Measurements from ENCODE around the gene MDFIC. TPM values are rescaled to one million over a fixed set of nuclear protein-coding genes. Genes with fewer than 3 reads are reported as not detected.
A peak's percentile ranks its signal among the peaks of the same experiment; 100 is the strongest.

MDFIC gene
- total RNA-seq, 8 experiments from 2014 or later, result 1.6 to 54.2 (median 9.5) TPM

GRCh38 chr7:114972567-114972966 lies 50.7 kb downstream of the MDFIC start:
- in situ Hi-C loops (cut with MboI; ENCODE audit: low pct_unique_long_range_greater_than_20kb in 2 of 9, low sequenced_read_pairs in 9 of 9, unreplicated experiment in 9 of 9), result no loop called here
- ATAC-seq (replicated peaks in 6 of 8), result no peak

DNA sequence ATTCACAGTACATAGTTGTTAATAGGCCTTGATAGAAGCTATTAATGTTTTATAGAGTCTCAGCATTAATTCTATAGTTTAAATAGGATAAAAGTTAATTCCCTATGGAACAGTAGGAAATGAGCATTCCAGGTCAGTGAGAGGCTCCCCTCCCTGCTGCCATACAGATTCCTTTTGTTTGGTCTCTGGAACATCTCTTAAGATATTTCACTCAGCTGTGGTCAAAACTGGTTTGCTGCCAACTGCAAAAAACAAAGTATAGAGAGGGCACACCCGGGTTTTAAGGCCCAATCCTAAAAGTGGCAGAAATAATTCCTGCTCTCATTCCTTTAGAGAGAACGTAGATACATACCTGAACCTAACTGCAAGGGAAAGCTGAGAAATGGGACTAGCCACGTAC lies 51.3 kb downstream of the MDFIC start:
- Histone ChIP-seq H3K4me1 (replicated peaks in 1 of 2) (no peaks in the 10 kb centered on the region), H3K27ac (no peak overlapping the region), H3K4me3 (no peak overlapping the region)
- WGBS, 10 experiments, result 23 to 100% (median 73%) methylated on average over 1 to 3 of the region's 3 CpGs; no CpG with 5 or more reads in 2 of the 10 experiments
- in situ Hi-C loops (cut with MboI; ENCODE audit: low pct_unique_long_range_greater_than_20kb in 2 of 9, low sequenced_read_pairs in 9 of 9, unreplicated experiment in 9 of 9), result no loop called here
- ATAC-seq (replicated peaks in 6 of 8), result peak in 1 of 8 experiments; percentile 23

More at GRCh38 chr7:114972567-114972966, 50.7 kb downstream of the MDFIC start:
- Histone ChIP-seq H3K4me3 (no peak overlapping the region), H3K27ac (no peak overlapping the region), H3K4me1 (replicated peaks in 1 of 2) (no peaks in the 10 kb centered on the region)
- WGBS, 10 experiments, result 80 to 100% (median 95%) methylated on average over 1 to 3 of the region's 3 CpGs; no CpG with 5 or more reads in 1 of the 10 experiments

DNA sequence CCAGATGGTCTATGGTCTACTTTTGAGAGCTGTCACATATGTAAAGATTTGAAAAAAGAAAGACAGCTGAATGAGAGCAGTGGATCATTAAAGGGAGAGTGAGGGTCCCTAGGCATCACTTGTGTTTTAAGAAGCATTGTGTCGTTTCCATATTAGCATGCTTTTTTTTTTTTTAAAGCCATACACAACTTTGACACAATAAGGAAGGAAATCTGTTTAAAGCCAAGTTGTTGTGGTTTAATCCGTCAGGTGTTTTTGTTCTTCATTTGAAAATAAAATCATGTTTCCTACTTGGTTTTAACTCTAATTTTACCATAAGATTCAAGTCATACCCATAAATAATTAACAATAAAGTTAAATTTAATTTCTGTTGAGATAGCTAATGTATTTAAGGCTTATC lies 53.5 kb downstream of the MDFIC start:
- no peak overlapping the region for H3K4me3 ChIP-seq
- no peak for ATAC-seq (replicated peaks in 6 of 8)
- in situ Hi-C loops (cut with MboI; ENCODE audit: low pct_unique_long_range_greater_than_20kb in 2 of 9, low sequenced_read_pairs in 9 of 9, unreplicated experiment in 9 of 9), result no loop called here
- whole genome bisulfite sequencing, 10 experiments, result 60 to 100% (median 74%) methylated on average over 1 to 2 of the region's 2 CpGs; no CpG with 5 or more reads in 2 of the 10 experiments
- no peaks in the 10 kb centered on the region for H3K4me1 ChIP-seq (replicated peaks in 1 of 2)
- H3K27ac ChIP-seq, result no peak overlapping the region

DNA sequence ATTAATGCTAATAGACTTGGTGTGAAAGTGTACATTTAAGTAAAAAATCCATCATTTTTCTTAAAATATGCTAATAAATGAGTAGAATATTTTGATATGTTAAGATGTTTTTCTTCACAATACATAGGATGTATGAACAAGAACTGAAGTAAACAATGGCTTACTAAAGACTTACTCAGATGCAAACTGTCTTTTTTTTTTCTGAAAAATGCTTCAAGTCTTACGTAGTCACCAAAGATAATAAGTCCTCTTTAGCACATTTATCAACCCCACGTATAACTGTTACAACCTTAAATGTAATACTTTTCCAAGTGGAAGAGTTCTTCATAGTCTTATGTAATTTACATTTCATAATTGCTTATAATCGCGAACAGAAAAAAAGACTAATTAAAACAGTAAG lies 54.8 kb downstream of the MDFIC start:
- Histone ChIP-seq H3K27ac (no peak overlapping the region), H3K4me1 (replicated peaks in 1 of 2) (no peaks in the 10 kb centered on the region), H3K4me3 (no peak overlapping the region)
- in situ Hi-C loops (cut with MboI; ENCODE audit: low pct_unique_long_range_greater_than_20kb in 2 of 9, low sequenced_read_pairs in 9 of 9, unreplicated experiment in 9 of 9), result no loop called here
- WGBS, 10 experiments, result 43 to 100% (median 92%) methylated on average over 1 to 4 of the region's 4 CpGs
- no peak for ATAC-seq (replicated peaks in 6 of 8)

DNA sequence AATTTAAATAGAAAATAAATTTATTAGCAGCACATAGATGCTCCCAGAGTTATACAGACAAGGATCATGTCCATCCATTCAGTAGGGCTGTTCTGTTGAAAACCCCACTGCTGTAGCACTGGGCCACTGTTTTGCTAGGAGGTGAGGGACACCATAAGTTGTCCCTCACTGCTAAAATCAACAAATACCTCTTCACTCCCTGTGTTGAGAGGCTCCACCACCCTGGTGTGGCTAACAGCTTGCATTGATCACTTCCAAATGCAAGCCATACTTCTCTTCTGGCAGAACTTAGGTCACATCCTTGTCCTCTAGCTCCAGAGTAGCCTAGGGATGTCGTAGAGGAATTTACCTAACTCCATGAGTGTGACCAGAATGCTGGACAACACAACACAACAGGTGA lies 55.4 kb downstream of the MDFIC start:
- ATAC-seq (replicated peaks in 6 of 8), result no peak
- in situ Hi-C loops (cut with MboI; ENCODE audit: low pct_unique_long_range_greater_than_20kb in 2 of 9, low sequenced_read_pairs in 9 of 9, unreplicated experiment in 9 of 9), result no loop called here
- WGBS, 10 experiments, result 20 to 83% (median 79%) methylated on average over 1 of the region's 1 CpG; no CpG with 5 or more reads in 6 of the 10 experiments
- H3K27ac ChIP-seq, result no peak overlapping the region
- no peak overlapping the region for H3K4me3 ChIP-seq
- no peaks in the 10 kb centered on the region for H3K4me1 ChIP-seq (replicated peaks in 1 of 2)

DNA sequence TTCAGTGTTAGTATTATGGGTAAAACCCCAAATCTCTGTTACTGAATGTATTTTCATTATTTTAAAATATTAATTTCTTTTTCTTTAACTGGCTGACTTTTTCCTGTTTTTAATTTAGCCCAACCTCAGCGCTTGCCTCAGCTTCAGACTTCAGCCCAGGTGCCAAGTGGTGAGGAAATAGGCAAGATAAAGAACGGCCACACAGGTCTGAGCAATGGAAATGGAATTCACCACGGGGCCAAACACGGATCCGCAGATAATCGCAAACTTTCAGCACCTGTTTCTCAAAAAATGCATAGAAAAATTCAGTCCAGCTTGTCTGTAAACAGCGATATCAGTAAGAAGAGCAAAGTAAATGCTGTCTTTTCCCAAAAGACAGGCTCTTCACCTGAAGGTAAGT lies 57.5 kb downstream of the MDFIC start:
- WGBS, 10 experiments, result 77 to 96% (median 94%) methylated on average over 3 to 7 of the region's 7 CpGs; no CpG with 5 or more reads in 1 of the 10 experiments
- in situ Hi-C loops (cut with MboI; ENCODE audit: low pct_unique_long_range_greater_than_20kb in 2 of 9, low sequenced_read_pairs in 9 of 9, unreplicated experiment in 9 of 9), result no loop called here
- no peak for ATAC-seq (replicated peaks in 6 of 8)
- H3K27ac ChIP-seq, result no peak overlapping the region
- no peak overlapping the region for H3K4me3 ChIP-seq
- no peaks in the 10 kb centered on the region for H3K4me1 ChIP-seq (replicated peaks in 1 of 2)

- in situ Hi-C loops (cut with MboI; ENCODE audit: low pct_unique_long_range_greater_than_20kb in 2 of 9, low sequenced_read_pairs in 9 of 9, unreplicated experiment in 9 of 9), result no loop called here
- no peak overlapping the region for H3K27ac ChIP-seq
- H3K4me1 ChIP-seq (replicated peaks in 1 of 2), result no peaks in the 10 kb centered on the region
- no peak overlapping the region for H3K4me3 ChIP-seq
- ATAC-seq (replicated peaks in 6 of 8), result no peak
- 80 to 100% (median 95%) methylated on average over 1 to 4 of the region's 4 CpGs; no CpG with 5 or more reads in 1 of the 10 experiments for WGBS, 10 experiments
Measured at GRCh38 chr7:114979803-114980507, 58.1 kb downstream of the MDFIC start.

DNA sequence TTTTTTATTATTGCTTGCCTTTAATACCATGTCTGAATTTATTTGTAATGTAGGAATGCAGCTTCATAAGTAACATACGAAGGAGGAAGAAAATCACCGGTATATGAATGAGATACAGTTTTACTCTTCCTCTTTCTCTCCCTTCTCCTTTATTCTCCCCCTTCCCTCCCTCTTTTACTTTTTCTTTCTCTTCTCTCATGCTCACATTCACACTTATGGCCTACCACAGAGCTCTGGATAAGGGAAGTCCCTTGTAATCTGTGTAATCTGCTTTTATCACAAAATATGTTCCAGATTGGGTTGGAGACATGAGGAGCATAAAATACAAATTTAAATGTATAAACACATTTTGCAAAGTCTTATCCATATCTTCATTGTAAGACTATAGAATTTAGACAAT lies 59.4 kb downstream of the MDFIC start:
- H3K4me1 ChIP-seq (replicated peaks in 1 of 2), result no peaks in the 10 kb centered on the region
- WGBS, 10 experiments, result 71 to 100% (median 90%) methylated on average over 1 to 2 of the region's 2 CpGs; no CpG with 5 or more reads in 1 of the 10 experiments
- no peak overlapping the region for H3K27ac ChIP-seq
- no peak overlapping the region for H3K4me3 ChIP-seq
- no peak for ATAC-seq (replicated peaks in 6 of 8)
- in situ Hi-C loops (cut with MboI; ENCODE audit: low pct_unique_long_range_greater_than_20kb in 2 of 9, low sequenced_read_pairs in 9 of 9, unreplicated experiment in 9 of 9), result no loop called here

DNA sequence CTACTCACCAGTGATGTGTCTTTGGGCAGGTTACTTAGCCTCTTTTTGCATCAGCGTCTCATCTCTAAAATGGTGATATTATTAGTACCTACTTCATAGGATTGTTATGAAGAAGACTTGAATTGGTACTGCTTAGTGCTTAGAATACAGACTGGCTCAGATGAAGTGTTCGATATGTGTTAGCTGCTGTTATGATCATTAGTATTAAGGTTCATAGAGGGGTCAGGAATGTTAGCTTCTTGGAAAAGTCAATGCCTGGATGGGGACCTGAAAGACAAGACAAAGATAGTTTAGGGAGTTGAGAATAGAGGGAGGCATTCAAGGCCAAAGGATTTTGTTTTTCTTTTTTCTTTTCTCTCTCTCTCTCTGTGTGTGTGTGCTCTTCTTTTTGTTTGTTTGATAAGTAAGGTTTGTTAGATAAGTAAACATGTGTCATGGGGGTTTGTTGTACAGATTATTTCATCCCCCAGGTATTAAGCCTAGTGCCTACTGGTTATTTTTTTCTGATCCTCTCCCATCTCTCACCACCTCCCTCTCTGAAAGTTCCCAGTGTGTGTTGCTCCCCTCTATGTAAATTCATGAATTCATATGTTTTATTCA lies 63.3 kb downstream of the MDFIC start:
- Histone ChIP-seq H3K27ac (no peak overlapping the region), H3K4me3 (no peak overlapping the region), H3K4me1 (replicated peaks in 1 of 2) (no peaks in the 10 kb centered on the region)
- in situ Hi-C loops (cut with MboI; ENCODE audit: low pct_unique_long_range_greater_than_20kb in 2 of 9, low sequenced_read_pairs in 9 of 9, unreplicated experiment in 9 of 9), result no loop called here
- WGBS, 10 experiments, result 77 to 100% (median 94%) methylated on average over 1 to 2 of the region's 2 CpGs; no CpG with 5 or more reads in 3 of the 10 experiments
- no peak for ATAC-seq (replicated peaks in 6 of 8)

GRCh38 chr7:114986190-114987180 lies 64.6 kb downstream of the MDFIC start:
- Histone ChIP-seq H3K4me3 (no peak overlapping the region), H3K27ac (no peak overlapping the region), H3K4me1 (replicated peaks in 1 of 2) (no peaks in the 10 kb centered on the region)
- in situ Hi-C loops (cut with MboI; ENCODE audit: low pct_unique_long_range_greater_than_20kb in 2 of 9, low sequenced_read_pairs in 9 of 9, unreplicated experiment in 9 of 9), result no loop called here
- ATAC-seq (replicated peaks in 6 of 8), result peak in 3 of 8 experiments; percentile 35 to 61 (median 52)
- WGBS, 10 experiments, result 48 to 100% (median 92%) methylated on average over 1 to 3 of the region's 3 CpGs

DNA sequence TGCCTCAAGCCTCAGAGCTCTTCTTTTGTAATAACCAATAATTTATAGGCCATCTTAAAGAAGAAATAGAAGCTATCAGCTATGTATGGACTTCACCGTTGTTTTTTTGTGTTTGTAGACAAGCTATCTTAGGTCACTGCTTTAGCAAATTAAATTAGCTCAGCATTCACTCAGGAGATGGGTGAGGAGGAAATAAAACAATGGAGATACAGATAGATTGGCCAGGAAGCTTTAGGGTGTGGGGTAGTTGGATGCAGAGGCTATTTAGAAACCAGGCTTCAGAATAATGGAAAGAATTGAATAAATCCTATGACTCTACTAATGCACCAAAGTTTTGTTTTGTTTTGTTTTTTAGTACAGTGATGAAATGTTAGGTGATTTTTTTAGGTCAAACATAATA lies 66.1 kb downstream of the MDFIC start:
- no peak overlapping the region for H3K4me3 ChIP-seq
- no peaks in the 10 kb centered on the region for H3K4me1 ChIP-seq (replicated peaks in 1 of 2)
- peak in 2 of 8 experiments; percentile 65 to 72 for ATAC-seq (replicated peaks in 6 of 8)
- in situ Hi-C loops (cut with MboI; ENCODE audit: low pct_unique_long_range_greater_than_20kb in 2 of 9, low sequenced_read_pairs in 9 of 9, unreplicated experiment in 9 of 9), result no loop called here
- WGBS, 10 experiments, result 0 to 88% (median 51%) methylated on average over 1 of the region's 1 CpG
- H3K27ac ChIP-seq, result no peak overlapping the region

GRCh38 chr7:114988755-114989375 lies 67.0 kb downstream of the MDFIC start:
- peak in 2 of 8 experiments; percentile 62 to 82 for ATAC-seq (replicated peaks in 6 of 8)
- Histone ChIP-seq H3K27ac (no peak overlapping the region), H3K4me3 (no peak overlapping the region), H3K4me1 (replicated peaks in 1 of 2) (no peaks in the 10 kb centered on the region)
- WGBS, 10 experiments, result 0 to 100% (median 78%) methylated on average over 1 to 2 of the region's 2 CpGs; no CpG with 5 or more reads in 1 of the 10 experiments
- in situ Hi-C loops (cut with MboI; ENCODE audit: low pct_unique_long_range_greater_than_20kb in 2 of 9, low sequenced_read_pairs in 9 of 9, unreplicated experiment in 9 of 9), result no loop called here
